ENCODE measurements around the gene OVAAL. TPM values are rescaled to one million over a fixed set of nuclear protein-coding genes. Genes with fewer than 3 reads are reported as not detected.
A peak's percentile ranks its signal among the peaks of the same experiment; 100 is the strongest.

Gene OVAAL
- total and polyA plus RNA-seq, 2 experiments from 2014 or later, result not detected

- H3K9ac ChIP-seq, result no peak overlapping the region
Observed at GRCh38 chr1:180524160-180524914, 34.4 kb upstream of the OVAAL start.

GRCh38 chr1:180524915-180525714 is 33.6 kb upstream of the OVAAL start:
- Histone ChIP-seq H3K4me1 (ENCODE audit: insufficient read depth) (peaks cover 9% of the 10 kb centered on the region), H3F3A (ENCODE audit: insufficient read depth) (no peaks in the 10 kb centered on the region; the same call in 1 of the 2 replicates), H3K27me3 (replicated peaks; ENCODE audit: insufficient read depth) (no peaks in the 10 kb centered on the region), H3K4me3 (no peak overlapping the region), H3K9ac (no peak overlapping the region), H3K36me3 (ENCODE audit: low read depth) (no peaks in the 10 kb centered on the region), H3K27ac (no peak overlapping the region), H2AFZ (no peak overlapping the region), H3K79me2 (ENCODE audit: insufficient read depth) (no peaks in the 10 kb centered on the region), H4K20me1 (ENCODE audit: insufficient read depth) (no peaks in the 10 kb centered on the region), H3K9me2 (ENCODE audit: insufficient read depth) (no peaks in the 10 kb centered on the region), H3K4me2 (ENCODE audit: unreplicated experiment) (no peak overlapping the region), H3K9me3 (ENCODE audit: low read depth) (no peaks in the 10 kb centered on the region)
- in situ Hi-C loops (cut with MboI), result loop anchor here (10.0 kb wide), 1 partner anchor 640 kb away; no protein-coding TSS in a partner anchor
- no peak for DNase-seq
- WGBS, 2 experiments (ENCODE audit: low coverage in 1 of 2, low lambda C conversion rate in 2 of 2, missing lambda C conversion rate in 2 of 2), result 51 to 53% methylated on average over 7 of the region's 7 CpGs
- TF ChIP-seq EZH2 (IDR thresholded peaks at IDR 0.05; ENCODE audit: insufficient read depth, poor library complexity, severe bottlenecking), result no peak
- TF ChIP-seq EZH2phosphoT487 (IDR thresholded peaks at IDR 0.05; ENCODE audit: insufficient read depth, low read depth), result no peak

More at GRCh38 chr1:180524160-180524914, 34.4 kb upstream of the OVAAL start:
- Histone ChIP-seq H3K4me3 (no peak overlapping the region), H4K20me1 (ENCODE audit: insufficient read depth) (no peaks in the 10 kb centered on the region), H3K36me3 (ENCODE audit: low read depth) (no peaks in the 10 kb centered on the region), H3K9me3 (ENCODE audit: low read depth) (no peaks in the 10 kb centered on the region), H3K4me2 (ENCODE audit: unreplicated experiment) (no peak overlapping the region), H3F3A (ENCODE audit: insufficient read depth) (no peaks in the 10 kb centered on the region; the same call in 1 of the 2 replicates), H2AFZ (no peak overlapping the region), H3K4me1 (ENCODE audit: insufficient read depth) (peaks cover 7% of the 10 kb centered on the region), H3K27me3 (replicated peaks; ENCODE audit: insufficient read depth) (no peaks in the 10 kb centered on the region), H3K27ac (no peak overlapping the region), H3K79me2 (ENCODE audit: insufficient read depth) (no peaks in the 10 kb centered on the region), H3K9me2 (ENCODE audit: insufficient read depth) (no peaks in the 10 kb centered on the region)
- TF ChIP-seq EZH2 (IDR thresholded peaks at IDR 0.05; ENCODE audit: insufficient read depth, poor library complexity, severe bottlenecking) (no peak), EZH2phosphoT487 (IDR thresholded peaks at IDR 0.05; ENCODE audit: insufficient read depth, low read depth) (no peak)
- DNase-seq, result no peak
- 56 to 58% methylated on average over 7 of the region's 7 CpGs for WGBS, 2 experiments (ENCODE audit: low coverage in 1 of 2, low lambda C conversion rate in 2 of 2, missing lambda C conversion rate in 2 of 2)
- in situ Hi-C loops (cut with MboI), result loop anchor here (10.0 kb wide), 1 partner anchor 640 kb away; no protein-coding TSS in a partner anchor

GRCh38 chr1:180525715-180526039 is 33.1 kb upstream of the OVAAL start:
- Histone ChIP-seq H3K9me2 (ENCODE audit: insufficient read depth) (no peaks in the 10 kb centered on the region), H3F3A (ENCODE audit: insufficient read depth) (no peaks in the 10 kb centered on the region; the same call in 1 of the 2 replicates), H3K79me2 (ENCODE audit: insufficient read depth) (no peaks in the 10 kb centered on the region), H3K4me3 (no peak overlapping the region), H2AFZ (no peak overlapping the region), H3K27ac (no peak overlapping the region), H3K4me2 (ENCODE audit: unreplicated experiment) (no peak overlapping the region), H4K20me1 (ENCODE audit: insufficient read depth) (no peaks in the 10 kb centered on the region), H3K9ac (no peak overlapping the region), H3K36me3 (ENCODE audit: low read depth) (no peaks in the 10 kb centered on the region), H3K9me3 (ENCODE audit: low read depth) (no peaks in the 10 kb centered on the region), H3K27me3 (replicated peaks; ENCODE audit: insufficient read depth) (no peaks in the 10 kb centered on the region), H3K4me1 (ENCODE audit: insufficient read depth) (peaks cover 12% of the 10 kb centered on the region)
- TF ChIP-seq EZH2 (IDR thresholded peaks at IDR 0.05; ENCODE audit: insufficient read depth, poor library complexity, severe bottlenecking) (no peak), EZH2phosphoT487 (IDR thresholded peaks at IDR 0.05; ENCODE audit: insufficient read depth, low read depth) (no peak)
- WGBS, 2 experiments (ENCODE audit: low coverage in 1 of 2, low lambda C conversion rate in 2 of 2, missing lambda C conversion rate in 2 of 2), result 6 to 9% methylated on average over 2 of the region's 2 CpGs
- no peak for DNase-seq
- in situ Hi-C loops (cut with MboI), result loop anchor here (10.0 kb wide), 1 partner anchor 639 kb away; no protein-coding TSS in a partner anchor

GRCh38 chr1:180527101-180527669 is 31.6 kb upstream of the OVAAL start:
- Histone ChIP-seq H3F3A (ENCODE audit: insufficient read depth) (no peaks in the 10 kb centered on the region; the same call in 1 of the 2 replicates), H3K79me2 (ENCODE audit: insufficient read depth) (no peaks in the 10 kb centered on the region), H3K9me3 (ENCODE audit: low read depth) (no peaks in the 10 kb centered on the region), H2AFZ (no peak overlapping the region), H4K20me1 (ENCODE audit: insufficient read depth) (no peaks in the 10 kb centered on the region), H3K4me2 (ENCODE audit: unreplicated experiment) (no peak overlapping the region), H3K9ac (no peak overlapping the region), H3K27ac (no peak overlapping the region), H3K27me3 (replicated peaks; ENCODE audit: insufficient read depth) (no peaks in the 10 kb centered on the region), H3K36me3 (ENCODE audit: low read depth) (no peaks in the 10 kb centered on the region), H3K4me3 (no peak overlapping the region), H3K9me2 (ENCODE audit: insufficient read depth) (no peaks in the 10 kb centered on the region), H3K4me1 (ENCODE audit: insufficient read depth) (peaks cover 12% of the 10 kb centered on the region)
- in situ Hi-C loops (cut with MboI), result loop anchor here (10.0 kb wide), 1 partner anchor 638 kb away; no protein-coding TSS in a partner anchor
- 85 to 91% methylated on average over 5 of the region's 5 CpGs for WGBS, 2 experiments (ENCODE audit: low coverage in 1 of 2, low lambda C conversion rate in 2 of 2, missing lambda C conversion rate in 2 of 2)
- DNase-seq, result peak; percentile 75
- no peak for TF ChIP-seq EZH2phosphoT487 (IDR thresholded peaks at IDR 0.05; ENCODE audit: insufficient read depth, low read depth)
- no peak for TF ChIP-seq EZH2 (IDR thresholded peaks at IDR 0.05; ENCODE audit: insufficient read depth, poor library complexity, severe bottlenecking)
